ENCODE results near the gene ATXN1L.
A peak's percentile ranks its signal among the peaks of the same experiment; 100 is the strongest.

Gene ATXN1L

DNA sequence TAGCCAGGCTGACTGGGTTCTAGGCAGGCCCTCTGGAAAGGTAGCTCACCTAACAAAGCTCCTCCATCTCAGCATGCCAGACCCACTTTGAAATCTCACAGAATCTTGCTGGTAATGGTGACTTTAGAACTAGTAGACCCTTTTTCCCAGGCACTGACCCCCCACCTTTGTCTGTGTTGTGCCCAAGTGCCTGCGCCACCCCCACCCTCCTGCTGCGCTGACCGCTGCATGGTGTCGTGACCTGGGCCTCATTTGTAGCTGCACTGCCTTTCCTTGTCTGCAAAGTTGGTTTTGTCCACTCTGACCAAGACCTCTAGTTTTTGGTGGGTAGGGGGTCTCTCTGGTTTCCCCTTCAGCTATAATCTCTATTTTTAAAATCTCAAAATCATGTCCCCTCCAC is 6.8 kb downstream of the ATXN1L start:
- Histone ChIP-seq H3K27me3 (ENCODE audit: insufficient read depth, low read length, poor library complexity, severe bottlenecking) (no peaks in the 10 kb centered on the region), H3F3A (ENCODE audit: low read depth) (no peaks in the 10 kb centered on the region), H3K36me3 (ENCODE audit: insufficient read depth, low read length) (peaks cover 20% of the 10 kb centered on the region; the same call in 1 of the 2 replicates), H3K4me1 (ENCODE audit: insufficient read depth, low read length, poor library complexity, severe bottlenecking) (peaks cover 10% of the 10 kb centered on the region), H4K20me1 (ENCODE audit: insufficient read depth, low read length, poor library complexity, severe bottlenecking) (no peaks in the 10 kb centered on the region), H3K9me3 (ENCODE audit: insufficient read depth, low read depth, low read length) (no peaks in the 10 kb centered on the region), H3K4me3 (ENCODE audit: low read length, poor library complexity, severe bottlenecking) (no peak overlapping the region), H3K9ac (ENCODE audit: low read depth, low read length, poor library complexity, severe bottlenecking) (no peak overlapping the region), H3K4me2 (ENCODE audit: low read depth, low read length, poor library complexity, severe bottlenecking) (peak overlapping the region; percentile 19), H3K79me2 (ENCODE audit: insufficient read depth, low read length) (peaks cover 11% of the 10 kb centered on the region), H2AFZ (ENCODE audit: low read length) (no peak overlapping the region), H3K9me2 (replicated peaks; ENCODE audit: low read depth, low read length) (no peaks in the 10 kb centered on the region)
- no peak for TF ChIP-seq EZH2phosphoT487 (IDR thresholded peaks at IDR 0.05; ENCODE audit: borderline replicate concordance)
- TF ChIP-seq, protein P1, sequence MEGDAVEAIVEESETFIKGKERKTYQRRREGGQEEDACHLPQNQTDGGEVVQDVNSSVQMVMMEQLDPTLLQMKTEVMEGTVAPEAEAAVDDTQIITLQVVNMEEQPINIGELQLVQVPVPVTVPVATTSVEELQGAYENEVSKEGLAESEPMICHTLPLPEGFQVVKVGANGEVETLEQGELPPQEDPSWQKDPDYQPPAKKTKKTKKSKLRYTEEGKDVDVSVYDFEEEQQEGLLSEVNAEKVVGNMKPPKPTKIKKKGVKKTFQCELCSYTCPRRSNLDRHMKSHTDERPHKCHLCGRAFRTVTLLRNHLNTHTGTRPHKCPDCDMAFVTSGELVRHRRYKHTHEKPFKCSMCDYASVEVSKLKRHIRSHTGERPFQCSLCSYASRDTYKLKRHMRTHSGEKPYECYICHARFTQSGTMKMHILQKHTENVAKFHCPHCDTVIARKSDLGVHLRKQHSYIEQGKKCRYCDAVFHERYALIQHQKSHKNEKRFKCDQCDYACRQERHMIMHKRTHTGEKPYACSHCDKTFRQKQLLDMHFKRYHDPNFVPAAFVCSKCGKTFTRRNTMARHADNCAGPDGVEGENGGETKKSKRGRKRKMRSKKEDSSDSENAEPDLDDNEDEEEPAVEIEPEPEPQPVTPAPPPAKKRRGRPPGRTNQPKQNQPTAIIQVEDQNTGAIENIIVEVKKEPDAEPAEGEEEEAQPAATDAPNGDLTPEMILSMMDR (conservative IDR thresholded peaks at IDR 0.05; ENCODE audit: low read length) = no peak

DNA sequence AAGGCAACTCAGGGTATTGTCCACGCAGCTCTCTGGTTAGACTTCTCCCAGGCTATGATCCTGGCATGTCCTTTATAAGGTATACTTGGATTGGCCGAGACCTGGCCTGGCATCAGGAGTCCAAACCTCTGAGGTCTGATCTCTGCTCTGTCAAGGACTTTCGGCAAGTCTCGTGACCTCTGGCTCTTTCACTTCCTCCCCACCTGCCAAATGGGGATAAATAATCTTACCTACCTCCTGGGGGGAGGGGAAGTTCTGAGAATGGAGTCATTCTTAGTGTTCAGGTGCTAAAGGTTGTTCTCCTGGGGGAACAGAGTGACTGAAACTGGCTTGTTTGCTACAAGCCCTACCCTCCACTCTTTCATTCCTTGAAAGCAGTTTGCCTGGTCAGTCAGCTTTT is 7.6 kb downstream of the ATXN1L start:
- Histone ChIP-seq H3K9me3 (ENCODE audit: insufficient read depth, low read depth, low read length) (no peaks in the 10 kb centered on the region), H3K79me2 (ENCODE audit: insufficient read depth, low read length) (peaks cover 2% of the 10 kb centered on the region; the same call in 1 of the 2 replicates), H3K4me1 (ENCODE audit: insufficient read depth, low read length, poor library complexity, severe bottlenecking) (peaks cover 5% of the 10 kb centered on the region), H3K9ac (ENCODE audit: low read depth, low read length, poor library complexity, severe bottlenecking) (no peak overlapping the region), H3F3A (ENCODE audit: low read depth) (no peaks in the 10 kb centered on the region), H3K27me3 (ENCODE audit: insufficient read depth, low read length, poor library complexity, severe bottlenecking) (no peaks in the 10 kb centered on the region), H2AFZ (ENCODE audit: low read length) (no peak overlapping the region), H4K20me1 (ENCODE audit: insufficient read depth, low read length, poor library complexity, severe bottlenecking) (no peaks in the 10 kb centered on the region), H3K4me2 (ENCODE audit: low read depth, low read length, poor library complexity, severe bottlenecking) (no peak overlapping the region), H3K4me3 (ENCODE audit: low read length, poor library complexity, severe bottlenecking) (no peak overlapping the region), H3K36me3 (ENCODE audit: insufficient read depth, low read length) (peaks cover 20% of the 10 kb centered on the region; the same call in 1 of the 2 replicates), H3K9me2 (replicated peaks; ENCODE audit: low read depth, low read length) (no peaks in the 10 kb centered on the region)
- no peak for TF ChIP-seq EZH2phosphoT487 (IDR thresholded peaks at IDR 0.05; ENCODE audit: borderline replicate concordance)
- TF ChIP-seq, protein P1 (conservative IDR thresholded peaks at IDR 0.05; ENCODE audit: low read length) = no peak

DNA sequence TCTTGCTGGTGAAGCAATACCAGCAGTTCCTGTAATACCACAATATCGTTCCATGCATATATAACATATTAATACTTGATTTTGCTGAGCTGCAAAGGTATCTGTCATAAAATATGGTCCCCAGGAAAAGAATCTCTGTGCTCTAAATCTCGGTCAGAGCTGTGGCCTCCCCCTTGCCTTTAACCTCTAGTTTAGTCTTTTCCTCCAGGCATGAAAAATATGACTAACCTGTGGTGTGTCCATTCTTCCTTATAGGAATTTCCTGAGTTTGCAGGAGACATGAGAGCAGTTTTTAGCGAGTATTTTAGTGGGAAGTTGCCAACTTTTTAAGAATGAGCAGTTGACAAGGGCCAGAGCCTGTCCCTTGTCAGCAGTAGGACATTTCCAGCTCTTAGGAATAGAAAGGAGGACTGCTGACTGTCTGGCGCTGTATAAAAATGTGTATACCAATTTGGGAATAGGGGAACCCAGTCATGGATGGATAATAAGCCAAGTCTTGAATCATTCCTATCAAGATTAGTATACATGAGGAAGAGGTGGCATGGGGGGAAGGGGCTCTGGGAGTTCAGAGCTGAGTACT is 8.7 kb downstream of the ATXN1L start:
- Histone ChIP-seq H4K20me1 (ENCODE audit: insufficient read depth, low read length, poor library complexity, severe bottlenecking) (no peaks in the 10 kb centered on the region), H3K9me2 (replicated peaks; ENCODE audit: low read depth, low read length) (no peaks in the 10 kb centered on the region), H3K79me2 (ENCODE audit: insufficient read depth, low read length) (no peaks in the 10 kb centered on the region), H3F3A (ENCODE audit: low read depth) (no peaks in the 10 kb centered on the region), H3K4me1 (ENCODE audit: insufficient read depth, low read length, poor library complexity, severe bottlenecking) (peaks cover 5% of the 10 kb centered on the region), H3K36me3 (ENCODE audit: insufficient read depth, low read length) (peaks cover 25% of the 10 kb centered on the region; the same call in 1 of the 2 replicates), H3K4me2 (ENCODE audit: low read depth, low read length, poor library complexity, severe bottlenecking) (peak overlapping the region; percentile 2), H3K9ac (ENCODE audit: low read depth, low read length, poor library complexity, severe bottlenecking) (no peak overlapping the region), H3K27me3 (ENCODE audit: insufficient read depth, low read length, poor library complexity, severe bottlenecking) (no peaks in the 10 kb centered on the region), H2AFZ (ENCODE audit: low read length) (no peak overlapping the region), H3K9me3 (ENCODE audit: insufficient read depth, low read depth, low read length) (no peaks in the 10 kb centered on the region), H3K4me3 (ENCODE audit: low read length, poor library complexity, severe bottlenecking) (no peak overlapping the region)
- TF ChIP-seq EZH2phosphoT487 (IDR thresholded peaks at IDR 0.05; ENCODE audit: borderline replicate concordance) = no peak
- TF ChIP-seq, protein P1 (conservative IDR thresholded peaks at IDR 0.05; ENCODE audit: low read length) = no peak
